ENCODE measurements around the gene TRIM39. TPM values are rescaled to one million over a fixed set of nuclear protein-coding genes. Genes with fewer than 3 reads are reported as not detected.

The TRIM39 gene
- total and polyA plus RNA-seq, 2 of the 13 experiments (the other 11 are each of a cell fraction or from before 2014, with no cell fraction given), result 7.7 to 14.6 TPM

DNA sequence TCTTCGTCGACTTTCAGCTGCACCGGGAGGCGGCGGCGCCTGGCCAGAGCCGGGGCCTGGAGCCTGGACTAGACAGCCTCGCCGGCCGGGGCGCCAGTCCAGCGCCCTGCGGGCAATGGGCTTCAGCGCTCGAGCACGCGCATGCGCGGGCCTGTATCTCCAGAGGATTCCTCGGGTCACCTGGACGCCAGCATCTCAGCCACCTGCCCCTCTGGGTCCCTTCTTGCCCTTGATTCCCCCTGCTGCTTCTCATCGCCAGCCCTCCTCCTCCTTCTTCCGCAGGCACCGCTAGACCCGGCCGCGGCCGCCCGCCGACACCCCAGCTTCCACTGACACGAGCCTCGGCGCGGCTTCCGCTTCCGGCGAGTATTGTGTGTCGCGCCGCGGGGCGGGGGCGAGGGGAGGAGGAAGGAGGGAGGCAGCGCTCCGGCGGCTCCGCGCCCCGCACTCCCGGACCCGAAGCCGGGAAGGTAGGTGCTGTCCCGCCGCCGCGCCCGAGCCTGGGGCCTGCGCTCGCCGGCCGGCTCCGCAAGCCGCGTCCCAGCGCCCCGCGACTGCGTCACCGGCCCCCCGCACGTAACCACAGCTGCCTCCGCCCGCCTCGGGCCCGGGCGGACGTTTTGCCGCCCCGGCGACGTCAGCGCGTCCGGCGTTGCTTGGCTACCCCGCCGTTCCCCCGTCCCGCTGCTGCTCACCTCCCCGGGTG is at the start of gene TRIM39 (continued):
- TF ChIP-seq, protein P1, sequence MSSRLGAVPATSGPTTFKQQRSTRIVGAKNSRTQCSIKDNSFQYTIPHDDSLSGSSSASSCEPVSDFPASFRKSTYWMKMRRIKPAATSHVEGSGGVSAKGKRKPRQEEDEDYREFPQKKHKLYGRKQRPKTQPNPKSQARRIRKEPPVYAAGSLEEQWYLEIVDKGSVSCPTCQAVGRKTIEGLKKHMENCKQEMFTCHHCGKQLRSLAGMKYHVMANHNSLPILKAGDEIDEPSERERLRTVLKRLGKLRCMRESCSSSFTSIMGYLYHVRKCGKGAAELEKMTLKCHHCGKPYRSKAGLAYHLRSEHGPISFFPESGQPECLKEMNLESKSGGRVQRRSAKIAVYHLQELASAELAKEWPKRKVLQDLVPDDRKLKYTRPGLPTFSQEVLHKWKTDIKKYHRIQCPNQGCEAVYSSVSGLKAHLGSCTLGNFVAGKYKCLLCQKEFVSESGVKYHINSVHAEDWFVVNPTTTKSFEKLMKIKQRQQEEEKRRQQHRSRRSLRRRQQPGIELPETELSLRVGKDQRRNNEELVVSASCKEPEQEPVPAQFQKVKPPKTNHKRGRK (CRISPR knock-in tag; IDR thresholded peaks at IDR 0.05), result no peak
- TF ChIP-seq TAF1 (CRISPR knock-in tag; IDR thresholded peaks at IDR 0.05) (peak; percentile 73), ZFP37 (CRISPR knock-in tag; IDR thresholded peaks at IDR 0.05; ENCODE audit: borderline replicate concordance) (no peak), POLR2A (IDR thresholded peaks at IDR 0.05; ENCODE audit: insufficient read depth in 1 of 2, low read depth in 2 of 2, low read length in 2 of 2) (peak; percentile 56 to 61), ZSCAN9 (CRISPR knock-in tag; IDR thresholded peaks at IDR 0.05; ENCODE audit: borderline replicate concordance) (0 out of 2 replicates have a peak, but pooled peaks have one; percentile 21), KDM5A (IDR thresholded peaks at IDR 0.05; ENCODE audit: borderline replicate concordance, low read length) (no peak; the same call in 1 of the 2 replicates), ZNF274 (CRISPR knock-in tag; IDR thresholded peaks at IDR 0.05) (no peak; the same call in none of the 2 replicates), NCOA5 (CRISPR knock-in tag; IDR thresholded peaks at IDR 0.05) (no peak), ZNF333 (CRISPR knock-in tag; IDR thresholded peaks at IDR 0.05; ENCODE audit: borderline replicate concordance) (peak; percentile 77; the same call in 1 of the 2 replicates), ZNF775 (CRISPR knock-in tag; IDR thresholded peaks at IDR 0.05; ENCODE audit: borderline replicate concordance) (no peak), ZNF10 (CRISPR knock-in tag; IDR thresholded peaks at IDR 0.05; ENCODE audit: borderline replicate concordance, low read depth) (no peak), ZNF329 (CRISPR knock-in tag; IDR thresholded peaks at IDR 0.05; ENCODE audit: low read depth) (no peak), ZNF530 (CRISPR knock-in tag; IDR thresholded peaks at IDR 0.05; ENCODE audit: low read depth) (no peak), ZNF713 (CRISPR knock-in tag; IDR thresholded peaks at IDR 0.05) (no peak)
- TF ChIP-seq, protein P2, sequence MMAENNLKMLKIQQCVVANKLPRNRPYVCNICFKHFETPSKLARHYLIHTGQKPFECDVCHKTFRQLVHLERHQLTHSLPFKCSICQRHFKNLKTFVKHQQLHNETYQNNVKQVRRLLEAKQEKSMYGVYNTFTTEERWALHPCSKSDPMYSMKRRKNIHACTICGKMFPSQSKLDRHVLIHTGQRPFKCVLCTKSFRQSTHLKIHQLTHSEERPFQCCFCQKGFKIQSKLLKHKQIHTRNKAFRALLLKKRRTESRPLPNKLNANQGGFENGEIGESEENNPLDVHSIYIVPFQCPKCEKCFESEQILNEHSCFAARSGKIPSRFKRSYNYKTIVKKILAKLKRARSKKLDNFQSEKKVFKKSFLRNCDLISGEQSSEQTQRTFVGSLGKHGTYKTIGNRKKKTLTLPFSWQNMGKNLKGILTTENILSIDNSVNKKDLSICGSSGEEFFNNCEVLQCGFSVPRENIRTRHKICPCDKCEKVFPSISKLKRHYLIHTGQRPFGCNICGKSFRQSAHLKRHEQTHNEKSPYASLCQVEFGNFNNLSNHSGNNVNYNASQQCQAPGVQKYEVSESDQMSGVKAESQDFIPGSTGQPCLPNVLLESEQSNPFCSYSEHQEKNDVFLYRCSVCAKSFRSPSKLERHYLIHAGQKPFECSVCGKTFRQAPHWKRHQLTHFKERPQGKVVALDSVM (CRISPR knock-in tag; IDR thresholded peaks at IDR 0.05), result peak; percentile 58
- TF ChIP-seq, protein P3, sequence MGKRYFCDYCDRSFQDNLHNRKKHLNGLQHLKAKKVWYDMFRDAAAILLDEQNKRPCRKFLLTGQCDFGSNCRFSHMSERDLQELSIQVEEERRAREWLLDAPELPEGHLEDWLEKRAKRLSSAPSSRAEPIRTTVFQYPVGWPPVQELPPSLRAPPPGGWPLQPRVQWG (CRISPR knock-in tag; IDR thresholded peaks at IDR 0.05; ENCODE audit: borderline replicate concordance, low read depth), result no peak
- TF ChIP-seq, protein P4, sequence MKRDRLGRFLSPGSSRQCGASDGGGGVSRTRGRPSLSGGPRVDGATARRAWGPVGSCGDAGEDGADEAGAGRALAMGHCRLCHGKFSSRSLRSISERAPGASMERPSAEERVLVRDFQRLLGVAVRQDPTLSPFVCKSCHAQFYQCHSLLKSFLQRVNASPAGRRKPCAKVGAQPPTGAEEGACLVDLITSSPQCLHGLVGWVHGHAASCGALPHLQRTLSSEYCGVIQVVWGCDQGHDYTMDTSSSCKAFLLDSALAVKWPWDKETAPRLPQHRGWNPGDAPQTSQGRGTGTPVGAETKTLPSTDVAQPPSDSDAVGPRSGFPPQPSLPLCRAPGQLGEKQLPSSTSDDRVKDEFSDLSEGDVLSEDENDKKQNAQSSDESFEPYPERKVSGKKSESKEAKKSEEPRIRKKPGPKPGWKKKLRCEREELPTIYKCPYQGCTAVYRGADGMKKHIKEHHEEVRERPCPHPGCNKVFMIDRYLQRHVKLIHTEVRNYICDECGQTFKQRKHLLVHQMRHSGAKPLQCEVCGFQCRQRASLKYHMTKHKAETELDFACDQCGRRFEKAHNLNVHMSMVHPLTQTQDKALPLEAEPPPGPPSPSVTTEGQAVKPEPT (CRISPR knock-in tag; IDR thresholded peaks at IDR 0.05; ENCODE audit: low read depth), result 0 out of 2 replicates have a peak, but pooled peaks have one; percentile 8
- TF ChIP-seq, protein P5, sequence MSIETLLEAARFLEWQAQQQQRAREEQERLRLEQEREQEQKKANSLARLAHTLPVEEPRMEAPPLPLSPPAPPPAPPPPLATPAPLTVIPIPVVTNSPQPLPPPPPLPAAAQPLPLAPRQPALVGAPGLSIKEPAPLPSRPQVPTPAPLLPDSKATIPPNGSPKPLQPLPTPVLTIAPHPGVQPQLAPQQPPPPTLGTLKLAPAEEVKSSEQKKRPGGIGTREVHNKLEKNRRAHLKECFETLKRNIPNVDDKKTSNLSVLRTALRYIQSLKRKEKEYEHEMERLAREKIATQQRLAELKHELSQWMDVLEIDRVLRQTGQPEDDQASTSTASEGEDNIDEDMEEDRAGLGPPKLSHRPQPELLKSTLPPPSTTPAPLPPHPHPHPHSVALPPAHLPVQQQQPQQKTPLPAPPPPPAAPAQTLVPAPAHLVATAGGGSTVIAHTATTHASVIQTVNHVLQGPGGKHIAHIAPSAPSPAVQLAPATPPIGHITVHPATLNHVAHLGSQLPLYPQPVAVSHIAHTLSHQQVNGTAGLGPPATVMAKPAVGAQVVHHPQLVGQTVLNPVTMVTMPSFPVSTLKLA (IDR thresholded peaks at IDR 0.05), result peak; percentile 32; the same call in 1 of the 2 replicates
- TF ChIP-seq, protein P6, sequence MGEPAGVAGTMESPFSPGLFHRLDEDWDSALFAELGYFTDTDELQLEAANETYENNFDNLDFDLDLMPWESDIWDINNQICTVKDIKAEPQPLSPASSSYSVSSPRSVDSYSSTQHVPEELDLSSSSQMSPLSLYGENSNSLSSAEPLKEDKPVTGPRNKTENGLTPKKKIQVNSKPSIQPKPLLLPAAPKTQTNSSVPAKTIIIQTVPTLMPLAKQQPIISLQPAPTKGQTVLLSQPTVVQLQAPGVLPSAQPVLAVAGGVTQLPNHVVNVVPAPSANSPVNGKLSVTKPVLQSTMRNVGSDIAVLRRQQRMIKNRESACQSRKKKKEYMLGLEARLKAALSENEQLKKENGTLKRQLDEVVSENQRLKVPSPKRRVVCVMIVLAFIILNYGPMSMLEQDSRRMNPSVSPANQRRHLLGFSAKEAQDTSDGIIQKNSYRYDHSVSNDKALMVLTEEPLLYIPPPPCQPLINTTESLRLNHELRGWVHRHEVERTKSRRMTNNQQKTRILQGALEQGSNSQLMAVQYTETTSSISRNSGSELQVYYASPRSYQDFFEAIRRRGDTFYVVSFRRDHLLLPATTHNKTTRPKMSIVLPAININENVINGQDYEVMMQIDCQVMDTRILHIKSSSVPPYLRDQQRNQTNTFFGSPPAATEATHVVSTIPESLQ (CRISPR knock-in tag; conservative IDR thresholded peaks at IDR 0.05), result no peak
